ENCODE measurements around the gene RIC8B.

RIC8B gene

GRCh38 chr12:106845902-106846301, 71.4 kb downstream of the RIC8B start:
- POLR2A ChIA-PET, result no interaction called here
- TF ChIP-seq ARNT (IDR thresholded peaks at IDR 0.05), result no peak
- TF ChIP-seq TARDBP (IDR thresholded peaks at IDR 0.05), result no peak
- no peak for TF ChIP-seq FOXM1 (IDR thresholded peaks at IDR 0.05; ENCODE audit: borderline replicate concordance)
- TF ChIP-seq FOXA1 (IDR thresholded peaks at IDR 0.05), result no peak
- TF ChIP-seq L3MBTL2 (conservative IDR thresholded peaks at IDR 0.05), result no peak
- no peak for TF ChIP-seq SP1 (IDR thresholded peaks at IDR 0.05)
- no peak for TF ChIP-seq FOXK2 (IDR thresholded peaks at IDR 0.05)
- no peak for TF ChIP-seq ZNF384 (IDR thresholded peaks at IDR 0.05)
- no peak for TF ChIP-seq BHLHE40 (IDR thresholded peaks at IDR 0.05; ENCODE audit: borderline replicate concordance)
- no peak for DNase-seq (ENCODE audit: extremely low spot score)
- CTCF ChIA-PET, result no interaction called here

DNA sequence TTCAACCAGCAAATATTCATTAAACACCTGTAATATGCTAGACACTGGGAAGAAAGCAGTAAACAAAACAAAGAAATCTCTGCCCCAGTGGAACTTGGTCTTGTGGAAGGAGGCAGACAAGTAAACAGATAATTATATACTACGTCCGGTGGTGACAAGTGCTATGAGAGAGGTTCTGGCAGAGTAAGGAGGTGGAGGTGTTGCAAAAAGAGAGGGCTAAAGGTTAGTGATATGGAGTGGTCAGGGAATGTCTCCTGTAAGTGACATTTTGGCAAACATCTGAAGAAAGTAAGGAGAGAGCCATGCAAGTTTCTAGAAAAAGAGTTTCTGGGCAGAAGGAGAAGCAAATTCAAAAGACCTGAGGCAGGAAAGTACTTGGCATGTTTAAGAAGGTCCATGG, 73.4 kb downstream of the RIC8B start:
- TF ChIP-seq, protein P1, sequence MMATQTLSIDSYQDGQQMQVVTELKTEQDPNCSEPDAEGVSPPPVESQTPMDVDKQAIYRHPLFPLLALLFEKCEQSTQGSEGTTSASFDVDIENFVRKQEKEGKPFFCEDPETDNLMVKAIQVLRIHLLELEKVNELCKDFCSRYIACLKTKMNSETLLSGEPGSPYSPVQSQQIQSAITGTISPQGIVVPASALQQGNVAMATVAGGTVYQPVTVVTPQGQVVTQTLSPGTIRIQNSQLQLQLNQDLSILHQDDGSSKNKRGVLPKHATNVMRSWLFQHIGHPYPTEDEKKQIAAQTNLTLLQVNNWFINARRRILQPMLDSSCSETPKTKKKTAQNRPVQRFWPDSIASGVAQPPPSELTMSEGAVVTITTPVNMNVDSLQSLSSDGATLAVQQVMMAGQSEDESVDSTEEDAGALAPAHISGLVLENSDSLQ (IDR thresholded peaks at IDR 0.05), result no peak
- TF ChIP-seq LEF1 (IDR thresholded peaks at IDR 0.05; ENCODE audit: borderline replicate concordance) (no peak), ZNF384 (IDR thresholded peaks at IDR 0.05) (no peak), ARNT (IDR thresholded peaks at IDR 0.05) (no peak), FOXA1 (IDR thresholded peaks at IDR 0.05) (no peak), FOXK2 (IDR thresholded peaks at IDR 0.05) (no peak), L3MBTL2 (conservative IDR thresholded peaks at IDR 0.05) (no peak)
- CTCF ChIA-PET, result no interaction called here
- DNase-seq (ENCODE audit: extremely low spot score), result no peak
- POLR2A ChIA-PET, result no interaction called here

DNA sequence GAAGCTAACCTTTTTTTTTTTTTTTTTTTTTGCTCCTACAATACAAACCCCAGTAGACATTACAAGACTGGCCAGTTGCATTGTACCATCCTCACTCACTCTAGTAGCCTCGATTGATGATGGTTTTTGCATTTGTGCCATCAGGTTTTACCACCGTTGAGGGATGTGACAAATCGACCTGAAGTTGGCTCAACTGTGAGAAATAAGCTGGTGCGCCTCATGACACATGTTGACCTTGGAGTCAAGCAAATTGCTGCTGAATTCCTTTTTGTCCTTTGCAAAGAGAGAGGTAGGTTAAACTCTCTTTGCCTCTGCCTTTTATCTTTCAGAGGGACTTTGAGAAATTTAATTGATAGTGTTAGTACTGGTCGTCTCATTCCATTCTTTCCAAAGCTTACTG, 76.8 kb downstream of the RIC8B start:
- no peak for DNase-seq (ENCODE audit: extremely low spot score)
- POLR2A ChIA-PET, result no interaction called here
- no peak for TF ChIP-seq TARDBP (IDR thresholded peaks at IDR 0.05)
- TF ChIP-seq SP1 (IDR thresholded peaks at IDR 0.05), result no peak
- CTCF ChIA-PET, result no interaction called here

- ChIA-PET CTCF (no interaction called here), POLR2A (no interaction called here)
- TF ChIP-seq SP1 (IDR thresholded peaks at IDR 0.05) (no peak), ZNF384 (IDR thresholded peaks at IDR 0.05) (no peak), L3MBTL2 (conservative IDR thresholded peaks at IDR 0.05) (no peak), BHLHE40 (IDR thresholded peaks at IDR 0.05; ENCODE audit: borderline replicate concordance) (no peak), FOXA1 (IDR thresholded peaks at IDR 0.05) (no peak), SUZ12 (IDR thresholded peaks at IDR 0.05) (no peak), FOXM1 (IDR thresholded peaks at IDR 0.05; ENCODE audit: borderline replicate concordance) (no peak), FOXK2 (IDR thresholded peaks at IDR 0.05) (no peak), ELF4 (IDR thresholded peaks at IDR 0.05) (no peak), CTBP1 (IDR thresholded peaks at IDR 0.05; ENCODE audit: borderline replicate concordance) (no peak), ARNT (IDR thresholded peaks at IDR 0.05) (no peak), TARDBP (IDR thresholded peaks at IDR 0.05) (no peak), LEF1 (IDR thresholded peaks at IDR 0.05; ENCODE audit: borderline replicate concordance) (no peak)
- TF ChIP-seq, protein P1 (IDR thresholded peaks at IDR 0.05), result no peak
- DNase-seq (ENCODE audit: extremely low spot score), result no peak
Measured at GRCh38 chr12:106854723-106855122, 80.2 kb downstream of the RIC8B start.

DNA sequence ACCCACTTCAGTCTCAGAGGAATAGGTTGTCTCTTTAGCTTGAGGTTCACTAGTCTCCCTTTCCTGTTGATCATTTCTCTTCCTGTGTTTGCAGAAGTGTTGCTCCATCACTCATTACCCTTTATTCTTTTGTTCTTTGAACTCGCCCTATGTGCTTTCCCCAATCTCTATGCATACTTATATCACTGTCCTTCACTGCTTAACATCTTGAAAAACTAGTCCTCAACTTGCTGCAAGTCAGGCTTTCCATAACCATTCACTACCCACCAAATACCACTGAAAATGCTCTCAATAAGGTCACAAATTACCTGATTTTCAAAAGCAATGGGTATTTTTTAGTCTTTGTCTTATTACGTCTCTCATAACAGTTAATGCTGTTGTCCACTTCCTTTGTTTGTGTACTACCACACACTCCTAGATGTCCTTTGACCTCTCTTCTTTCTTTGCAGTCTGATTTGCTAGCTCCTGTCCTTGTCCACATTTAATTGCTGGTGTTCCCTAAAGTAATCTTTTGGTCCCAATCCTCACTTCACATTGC, 80.8 kb downstream of the RIC8B start:
- no peak for DNase-seq (ENCODE audit: extremely low spot score)
- ChIA-PET CTCF (no interaction called here), POLR2A (no interaction called here)

GRCh38 chr12:106861984-106862916, 87.8 kb downstream of the RIC8B start:
- no peak for TF ChIP-seq SP1 (IDR thresholded peaks at IDR 0.05)
- no peak for TF ChIP-seq TARDBP (IDR thresholded peaks at IDR 0.05)
- no peak for TF ChIP-seq FOXA1 (IDR thresholded peaks at IDR 0.05)
- no peak for TF ChIP-seq FOXK2 (IDR thresholded peaks at IDR 0.05)
- TF ChIP-seq ELF4 (IDR thresholded peaks at IDR 0.05), result no peak
- no peak for TF ChIP-seq ARNT (IDR thresholded peaks at IDR 0.05)
- no peak for TF ChIP-seq LEF1 (IDR thresholded peaks at IDR 0.05; ENCODE audit: borderline replicate concordance)
- TF ChIP-seq NFRKB (IDR thresholded peaks at IDR 0.05), result no peak
- TF ChIP-seq BHLHE40 (IDR thresholded peaks at IDR 0.05; ENCODE audit: borderline replicate concordance), result no peak
- TF ChIP-seq L3MBTL2 (conservative IDR thresholded peaks at IDR 0.05), result no peak
- TF ChIP-seq SUZ12 (IDR thresholded peaks at IDR 0.05), result no peak
- no peak for TF ChIP-seq ZNF384 (IDR thresholded peaks at IDR 0.05)
- no peak for TF ChIP-seq FOXM1 (IDR thresholded peaks at IDR 0.05; ENCODE audit: borderline replicate concordance)
- TF ChIP-seq, protein P1 (IDR thresholded peaks at IDR 0.05), result no peak
- ChIA-PET CTCF (no interaction called here), POLR2A (no interaction called here)
- DNase-seq (ENCODE audit: extremely low spot score), result no peak

More for the DNA sequence above, 80.8 kb downstream of the RIC8B start:
- TF ChIP-seq LEF1 (IDR thresholded peaks at IDR 0.05; ENCODE audit: borderline replicate concordance) (no peak), NFRKB (IDR thresholded peaks at IDR 0.05) (no peak), FOXM1 (IDR thresholded peaks at IDR 0.05; ENCODE audit: borderline replicate concordance) (no peak)
- TF ChIP-seq, protein P1 (IDR thresholded peaks at IDR 0.05), result no peak

Measured in HEK293T (cell line).